Natural killer cell (primary cell): ENCODE data around the gene TAPT1. TPM values are rescaled to one million over a fixed set of nuclear protein-coding genes. Genes with fewer than 3 reads are reported as not detected.

Experiments used
- ATAC-seq, 3 donors: fragments of 150-1000 bp in 2 of 3; fragments of 200-7000 bp in 1 of 3; cut with Tn5 transposase; 1 replicate in 1 of 3; 2 replicates in 2 of 3; pipeline ENCODE4 v1.10.0; 2021; ENCODE audit warnings: mild to moderate bottlenecking in 2 of 3, moderate library complexity in 2 of 3
- DNase-seq, 2 donors: peaks; one replicate each; pipeline versions ENCODE4 v3.0.0 to v3.0.0-alpha.2; 2013 to 2021; ENCODE audit warnings: mixed read lengths in 1 of 2
- H3K27ac ChIP-seq: one replicate; pipeline ENCODE4 v1.5.1; 2013; ENCODE audit warnings: mild to moderate bottlenecking, low read length
- H3K27me3 ChIP-seq: one replicate; pipeline ENCODE4 v1.6.1; 2013; ENCODE audit warnings: low read length; ENCODE audit not compliant: control insufficient read depth, insufficient read depth
- H3K36me3 ChIP-seq: one replicate; pipeline ENCODE4 v1.6.1; 2013; ENCODE audit warnings: low read length; ENCODE audit not compliant: control insufficient read depth, insufficient read depth
- H3K4me1 ChIP-seq: one replicate; pipeline ENCODE4 v1.6.1; 2013; ENCODE audit warnings: low read length; ENCODE audit not compliant: control insufficient read depth, insufficient read depth
- H3K4me3 ChIP-seq: one replicate; pipeline ENCODE4 v1.5.1; 2013; ENCODE audit warnings: low read length
- H3K9me3 ChIP-seq: one replicate; pipeline ENCODE4 v1.6.1; 2013; ENCODE audit warnings: low read length; ENCODE audit not compliant: control insufficient read depth, insufficient read depth
- H3K27ac Mint-ChIP-seq, 2 donors: one replicate each; pipeline ENCODE4 v1.8.0; 2022; ENCODE audit warnings: mild to moderate bottlenecking in 2 of 2, mixed read lengths in 2 of 2, moderate library complexity in 1 of 2
- H3K27me3 Mint-ChIP-seq, 2 donors: one replicate each; pipeline ENCODE4 v1.8.0; 2022; ENCODE audit warnings: low read depth in 2 of 2, mixed read lengths in 2 of 2
- H3K36me3 Mint-ChIP-seq: one replicate; pipeline ENCODE4 v1.8.0; 2022; ENCODE audit warnings: mixed read lengths
- H3K4me1 Mint-ChIP-seq, 2 donors: one replicate each; pipeline ENCODE4 v1.8.0; 2022; ENCODE audit warnings: mixed read lengths in 2 of 2
- H3K4me3 Mint-ChIP-seq: one replicate; pipeline ENCODE4 v1.8.0; 2022; ENCODE audit warnings: mild to moderate bottlenecking, moderate library complexity, mixed read lengths
- H3K9me3 Mint-ChIP-seq, 2 donors: one replicate each; pipeline ENCODE4 v1.8.0; 2022; ENCODE audit warnings: mixed read lengths in 2 of 2
- CTCF ChIP-seq: fragments of 200-600 bp; IDR thresholded peaks from one replicate; pipeline ENCODE4 v1.8.0; 2022; ENCODE audit warnings: antibody characterized with exemption
- WGBS: methylation state at CpG from one replicate; pipeline ENCODE4 v1.1.7; 2013; ENCODE audit warnings: missing lambda C conversion rate; ENCODE audit not compliant: insufficient coverage; 5-methylcytosine and 5-hydroxymethylcytosine counted together
- intact Hi-C: fragments of 100-400 bp; cut with micrococcal nuclease; formaldehyde crosslinking; loops from one replicate; pipeline ENCODE4 v1.14.2; 2022
- total RNA-seq, 4 donors: library from RNA; stranded (reverse); fragments of 120-200 nt in 1 of 4; gene quantifications; one replicate each; pipeline versions ENCODE4 v1.2.3 to v1.2.4, GENCODE V29; 2013 to 2022

Gene TAPT1
- total RNA-seq, 3 donors from 2014 or later (not counting 1 experiment from before 2014, with no cell fraction given) = 52.5 to 67.5 (median 52.7) TPM

GRCh38 chr4:16248605-16249004 lies 22.3 kb upstream of the TAPT1 start:
- Mint-ChIP-seq H3K27ac (no peak overlapping the region), H3K4me3 (no peak overlapping the region), H3K9me3 (no peaks in the 10 kb centered on the region), H3K27me3 (peaks cover 4 to 12% of the 10 kb centered on the region in 2 donors), H3K4me1 (no peaks in the 10 kb centered on the region), H3K36me3 (peaks cover 7% of the 10 kb centered on the region)
- WGBS = 96% methylated on average over 2 of the region's 2 CpGs
- no peak for DNase-seq
- intact Hi-C loops = no loop called here
- H3K9me3 ChIP-seq = no peaks in the 10 kb centered on the region
- H3K27me3 ChIP-seq = no peaks in the 10 kb centered on the region
- no peaks in the 10 kb centered on the region for H3K4me1 ChIP-seq
- no peak for ATAC-seq
- H3K27ac ChIP-seq = no peak overlapping the region
- H3K4me3 ChIP-seq = no peak overlapping the region
- H3K36me3 ChIP-seq = no peaks in the 10 kb centered on the region
- no peak for TF ChIP-seq CTCF

DNA sequence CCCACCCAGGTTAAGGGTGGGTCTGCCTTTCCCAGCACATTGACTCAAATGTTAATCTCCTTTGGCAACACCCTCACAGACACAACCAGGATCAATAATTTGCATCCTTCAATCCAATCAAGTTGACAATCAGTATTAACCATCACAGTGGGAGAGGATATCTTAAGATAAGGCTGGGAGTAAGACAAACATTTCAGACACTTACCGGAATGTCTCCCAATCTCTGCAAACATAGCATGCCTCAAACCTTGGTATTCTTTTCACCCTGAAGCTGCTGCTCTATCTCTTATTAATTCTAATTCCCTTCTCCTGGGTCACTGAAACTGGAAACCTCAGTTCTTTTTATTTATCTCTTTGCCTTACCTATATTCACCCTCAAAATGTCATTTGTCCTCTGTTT lies 19.0 kb upstream of the TAPT1 start:
- no peak overlapping the region for H3K4me3 Mint-ChIP-seq
- no peaks in the 10 kb centered on the region for H3K27me3 ChIP-seq
- no peak overlapping the region for H3K27ac ChIP-seq
- H3K4me1 ChIP-seq = no peaks in the 10 kb centered on the region
- ATAC-seq = no peak
- WGBS = 100% methylated on average over 1 of the region's 1 CpG
- no peak overlapping the region for H3K27ac Mint-ChIP-seq
- no peaks in the 10 kb centered on the region for H3K4me1 Mint-ChIP-seq
- peaks cover 7% of the 10 kb centered on the region for H3K36me3 Mint-ChIP-seq
- H3K9me3 Mint-ChIP-seq = no peaks in the 10 kb centered on the region
- intact Hi-C loops = no loop called here
- no peak for DNase-seq
- no peak for TF ChIP-seq CTCF
- H3K9me3 ChIP-seq = no peaks in the 10 kb centered on the region
- no peak overlapping the region for H3K4me3 ChIP-seq
- peaks cover 4 to 19% of the 10 kb centered on the region in 2 donors for H3K27me3 Mint-ChIP-seq
- H3K36me3 ChIP-seq = no peaks in the 10 kb centered on the region

DNA sequence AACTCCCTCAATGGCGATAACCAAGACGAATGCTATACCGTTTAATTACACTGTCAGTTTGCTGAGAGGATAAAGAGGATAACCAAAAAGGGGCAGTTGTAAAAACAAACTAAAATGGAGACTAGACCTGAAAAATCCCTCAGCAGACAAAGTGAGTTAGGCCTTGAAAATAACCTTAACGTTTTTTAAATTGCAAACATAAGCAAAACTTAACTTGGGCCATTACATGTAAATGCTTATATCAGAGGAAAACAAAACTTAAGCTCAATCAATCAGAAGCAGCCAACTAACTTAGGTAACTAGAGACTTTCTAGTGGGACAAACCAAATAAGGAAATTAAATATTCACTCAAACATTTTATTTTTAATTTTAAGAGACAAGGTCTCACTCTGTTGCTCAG lies 17.0 kb upstream of the TAPT1 start:
- no peaks in the 10 kb centered on the region for H3K36me3 ChIP-seq
- no peaks in the 10 kb centered on the region for H3K9me3 ChIP-seq
- peaks cover 0 to 4% of the 10 kb centered on the region in 2 donors for H3K4me1 Mint-ChIP-seq
- intact Hi-C loops = no loop called here
- no peak for DNase-seq
- no peak for ATAC-seq
- peaks cover 5% of the 10 kb centered on the region for H3K4me1 ChIP-seq
- H3K27me3 Mint-ChIP-seq = peaks cover 10 to 30% of the 10 kb centered on the region in 2 donors
- peaks cover 7% of the 10 kb centered on the region for H3K36me3 Mint-ChIP-seq
- H3K9me3 Mint-ChIP-seq = no peaks in the 10 kb centered on the region
- WGBS = 95% methylated on average over 4 of the region's 4 CpGs
- no peak for TF ChIP-seq CTCF
- no peak overlapping the region for H3K27ac Mint-ChIP-seq
- H3K4me3 ChIP-seq = no peak overlapping the region
- no peak overlapping the region for H3K27ac ChIP-seq
- H3K4me3 Mint-ChIP-seq = no peak overlapping the region
- no peaks in the 10 kb centered on the region for H3K27me3 ChIP-seq

DNA sequence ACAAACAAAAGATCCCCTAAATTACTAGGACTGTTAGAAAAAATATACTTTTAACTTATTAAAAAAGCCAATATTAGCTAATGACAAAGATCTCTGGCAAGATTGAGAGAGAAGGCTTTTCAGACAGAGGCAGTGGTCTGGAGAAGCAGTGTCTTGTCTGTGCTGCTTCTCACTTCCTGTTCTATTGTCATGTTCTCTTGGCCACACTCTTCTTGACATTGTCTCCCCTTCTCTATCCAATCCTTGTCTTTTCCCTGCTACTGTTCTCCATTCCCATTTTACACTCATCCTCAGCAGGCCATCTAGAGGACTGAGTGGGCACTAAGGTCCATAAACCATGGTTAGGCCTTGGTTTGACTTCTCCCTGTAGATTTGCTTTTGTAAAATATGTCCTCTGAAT lies 14.0 kb upstream of the TAPT1 start:
- H3K36me3 Mint-ChIP-seq = no peaks in the 10 kb centered on the region
- DNase-seq (no peak), ATAC-seq (no peak)
- Histone ChIP-seq H3K4me1 (peaks cover 8% of the 10 kb centered on the region), H3K27me3 (no peaks in the 10 kb centered on the region), H3K36me3 (no peaks in the 10 kb centered on the region), H3K4me3 (no peak overlapping the region), H3K9me3 (no peaks in the 10 kb centered on the region), H3K27ac (no peak overlapping the region)
- H3K4me1 Mint-ChIP-seq = peaks cover 0 to 6% of the 10 kb centered on the region in 2 donors
- H3K9me3 Mint-ChIP-seq = no peaks in the 10 kb centered on the region
- no peak for TF ChIP-seq CTCF
- intact Hi-C loops = no loop called here
- H3K27me3 Mint-ChIP-seq = peaks cover 6 to 23% of the 10 kb centered on the region in 2 donors
- H3K4me3 Mint-ChIP-seq = no peak overlapping the region
- no peak overlapping the region for H3K27ac Mint-ChIP-seq
